ENCODE data around the gene NRXN3.

Gene NRXN3

DNA sequence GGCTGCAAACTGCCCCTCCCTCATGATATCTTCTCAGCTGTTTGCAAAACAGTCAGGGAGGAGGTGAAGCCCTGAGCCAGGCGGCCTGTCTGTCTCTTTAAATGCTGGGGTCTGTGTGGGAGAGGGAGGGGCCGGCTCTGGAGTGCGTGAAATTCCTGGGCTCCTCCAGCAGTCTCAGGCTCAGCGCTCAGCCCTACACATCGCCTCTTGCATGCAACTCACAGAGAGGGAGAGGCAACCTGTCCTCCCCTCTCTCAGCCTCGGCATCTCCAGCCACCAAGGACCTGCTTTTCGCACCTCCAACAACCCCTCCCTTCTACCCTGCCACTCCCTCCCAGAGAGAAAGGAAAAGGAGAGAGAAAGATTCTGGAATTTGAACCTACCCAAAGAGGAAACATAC, at the start of gene NRXN3:
Gene NRXN3, plus strand, starts transcription at position 171 of the 400 bp plus-strand sequence. CDS start 72,721 bp downstream, outside the sequence.
- DNase-seq: peak; percentile 90

- DNase-seq: no peak
Observed at GRCh38 chr14:78122436-78122835, 47.7 kb upstream of the NRXN3 start.

DNA sequence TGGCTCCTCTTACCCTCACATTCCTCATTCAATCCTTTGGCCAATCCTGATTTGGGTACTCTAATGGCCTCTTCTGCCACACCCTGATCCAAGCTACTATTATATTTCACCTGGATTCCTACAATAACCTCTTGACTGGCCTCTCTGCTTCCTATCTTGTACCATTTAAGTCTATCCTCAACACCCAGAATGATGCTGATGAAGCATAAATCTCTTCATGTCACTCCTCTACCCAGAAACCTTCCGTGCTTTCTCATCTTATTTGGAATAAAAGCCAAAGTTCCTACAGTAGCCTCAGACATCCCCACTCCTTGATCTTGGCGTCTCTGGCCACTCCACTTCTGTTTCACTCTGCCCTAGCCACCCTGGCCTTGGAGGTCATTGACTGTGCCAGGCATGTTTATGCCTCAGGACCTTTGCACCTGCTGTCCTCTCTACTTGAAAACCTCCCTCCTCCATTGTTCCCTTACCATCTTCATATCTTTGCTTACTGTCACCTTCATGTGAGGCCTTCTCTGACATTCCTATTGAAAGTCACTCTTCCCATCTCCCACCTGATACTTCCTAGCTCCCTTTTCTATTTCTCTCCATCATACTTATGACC, 46.4 kb upstream of the NRXN3 start:
- DNase-seq: no peak

DNA sequence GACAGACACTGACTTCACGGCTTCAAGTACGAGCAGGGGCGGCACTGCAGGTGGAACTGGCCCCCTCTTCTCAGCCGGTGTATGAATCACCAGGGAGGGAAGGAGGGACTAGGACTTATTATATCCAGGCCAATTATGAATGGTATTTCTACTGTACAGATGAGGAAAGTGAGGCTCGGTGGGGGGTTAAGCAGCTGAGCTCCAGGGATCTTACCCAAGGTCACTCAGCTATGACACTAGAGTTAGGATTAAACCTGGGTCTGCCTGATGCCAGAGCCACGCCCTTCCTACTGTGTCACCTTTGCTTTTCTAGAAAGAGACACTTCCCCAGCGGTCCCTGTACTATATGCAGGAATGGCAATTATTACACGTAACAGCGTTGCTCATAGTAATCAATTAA, 42.2 kb upstream of the NRXN3 start:
- no peak for DNase-seq

GRCh38 chr14:78129375-78129774, 40.8 kb upstream of the NRXN3 start:
- no peak for DNase-seq

GRCh38 chr14:78130356-78130755, 39.8 kb upstream of the NRXN3 start:
- DNase-seq: no peak

- no peak for DNase-seq
Observed at GRCh38 chr14:78131201-78131600, 39.0 kb upstream of the NRXN3 start.

DNA sequence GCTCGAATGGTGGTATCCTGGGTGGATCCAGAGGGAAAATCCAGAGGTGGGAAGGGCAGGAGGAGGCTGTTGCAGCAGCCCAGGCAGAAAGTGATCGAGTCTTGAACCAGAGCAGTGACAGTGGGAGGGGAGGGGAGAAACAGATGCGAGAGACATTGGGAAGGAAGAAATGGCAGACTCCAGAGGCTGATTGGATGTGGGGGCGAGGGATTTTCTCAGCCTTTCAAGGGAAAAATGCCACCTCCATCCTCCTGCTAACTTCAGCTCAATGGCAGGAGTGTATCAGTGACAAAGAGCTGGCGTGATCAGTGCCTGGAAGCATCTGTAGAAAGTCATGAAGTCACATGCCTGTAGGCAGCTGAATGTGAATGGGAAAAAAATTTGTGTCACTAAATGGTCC, 38.6 kb upstream of the NRXN3 start:
- DNase-seq: no peak

GRCh38 chr14:78135450-78135891, 34.7 kb upstream of the NRXN3 start:
- no peak for DNase-seq

GRCh38 chr14:78136695-78137094, 33.5 kb upstream of the NRXN3 start:
- no peak for DNase-seq

GRCh38 chr14:78141590-78141989, 28.6 kb upstream of the NRXN3 start:
- DNase-seq: no peak

GRCh38 chr14:78142998-78143397, 27.2 kb upstream of the NRXN3 start:
- no peak for DNase-seq

- DNase-seq: no peak
Observed at GRCh38 chr14:78143489-78144145, 26.6 kb upstream of the NRXN3 start.

DNA sequence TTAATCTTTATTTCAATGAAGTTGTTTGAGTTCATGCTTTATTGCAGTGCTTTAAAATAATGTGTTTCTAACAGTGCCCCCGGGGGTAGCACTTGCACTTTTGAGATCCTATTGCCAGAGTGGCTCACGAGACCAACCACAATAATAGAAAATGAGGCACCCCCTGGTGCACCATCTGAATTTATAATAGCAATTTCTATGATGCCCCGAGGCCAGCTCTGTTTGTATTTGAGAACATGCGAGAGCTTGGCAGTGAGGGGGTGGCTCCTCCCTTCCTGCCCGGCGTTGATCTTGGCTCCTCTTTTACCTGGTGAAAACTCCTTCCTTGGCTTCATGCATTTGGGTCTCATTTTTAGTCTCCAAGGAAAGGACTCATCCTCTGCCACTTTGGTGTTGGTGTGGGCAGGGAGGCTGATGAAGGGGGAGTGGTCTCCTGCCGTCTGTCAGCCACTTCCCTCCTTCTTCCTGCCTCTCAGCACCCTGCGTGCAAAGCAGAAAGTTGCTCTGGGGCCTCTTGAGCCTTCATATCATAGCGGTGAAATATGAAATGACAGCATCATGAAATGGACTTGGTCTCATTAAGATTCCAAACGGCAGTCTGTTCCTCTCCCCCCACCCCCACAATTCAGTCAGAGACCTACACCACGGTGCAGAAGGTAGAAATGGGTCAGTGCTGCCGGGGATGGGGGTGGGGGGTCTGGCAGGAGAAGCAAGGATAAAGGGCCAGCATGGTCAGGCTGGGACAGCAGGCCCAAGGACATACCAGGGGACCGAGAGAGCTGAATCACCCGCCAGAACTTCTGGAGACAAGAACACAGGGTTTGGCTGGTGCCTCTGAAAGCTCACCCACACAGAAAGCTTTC, 17.7 kb upstream of the NRXN3 start:
- DNase-seq: peak; percentile 98

- peak; percentile 53 for DNase-seq
Observed at GRCh38 chr14:78153064-78153341, 17.2 kb upstream of the NRXN3 start.

DNA sequence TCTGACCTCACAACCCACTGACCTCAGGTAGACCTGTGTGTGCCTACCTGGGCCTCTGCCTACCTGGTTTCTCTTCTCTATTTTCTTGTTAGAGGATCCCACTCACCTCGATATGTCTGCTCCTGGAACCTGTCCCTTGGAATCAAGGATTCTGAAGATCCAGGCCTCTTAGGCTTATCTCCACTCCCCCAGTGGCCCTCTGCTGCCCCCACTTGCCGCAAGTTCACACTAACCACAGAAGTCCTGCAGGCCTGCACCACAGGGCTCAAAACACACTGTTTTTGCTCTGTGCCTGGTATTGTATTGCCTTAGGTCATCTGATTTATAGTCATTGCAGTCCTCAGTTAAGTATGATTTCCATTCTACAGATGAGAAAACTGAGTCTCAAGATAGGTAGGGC, 15.3 kb upstream of the NRXN3 start:
- no peak for DNase-seq

DNA sequence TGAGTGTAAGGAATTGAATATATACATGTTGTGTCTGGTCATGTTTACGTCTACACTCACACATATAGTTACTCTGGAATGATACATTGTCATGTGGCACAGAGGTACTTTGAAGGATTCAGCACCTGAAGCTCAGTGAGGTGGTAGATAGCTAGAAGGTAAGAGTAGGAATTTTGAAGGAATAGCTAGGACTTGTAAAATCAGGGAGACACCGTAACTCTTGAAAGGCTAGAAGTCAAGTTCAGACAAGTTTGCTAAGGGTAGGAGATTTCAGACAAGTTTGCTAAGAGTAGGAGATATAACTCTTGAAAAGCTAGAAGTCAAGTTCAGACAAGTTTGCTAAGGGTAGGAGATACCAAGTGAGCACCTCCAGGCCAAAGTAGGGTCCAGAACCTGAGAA, 14.0 kb upstream of the NRXN3 start:
- DNase-seq: no peak

DNA sequence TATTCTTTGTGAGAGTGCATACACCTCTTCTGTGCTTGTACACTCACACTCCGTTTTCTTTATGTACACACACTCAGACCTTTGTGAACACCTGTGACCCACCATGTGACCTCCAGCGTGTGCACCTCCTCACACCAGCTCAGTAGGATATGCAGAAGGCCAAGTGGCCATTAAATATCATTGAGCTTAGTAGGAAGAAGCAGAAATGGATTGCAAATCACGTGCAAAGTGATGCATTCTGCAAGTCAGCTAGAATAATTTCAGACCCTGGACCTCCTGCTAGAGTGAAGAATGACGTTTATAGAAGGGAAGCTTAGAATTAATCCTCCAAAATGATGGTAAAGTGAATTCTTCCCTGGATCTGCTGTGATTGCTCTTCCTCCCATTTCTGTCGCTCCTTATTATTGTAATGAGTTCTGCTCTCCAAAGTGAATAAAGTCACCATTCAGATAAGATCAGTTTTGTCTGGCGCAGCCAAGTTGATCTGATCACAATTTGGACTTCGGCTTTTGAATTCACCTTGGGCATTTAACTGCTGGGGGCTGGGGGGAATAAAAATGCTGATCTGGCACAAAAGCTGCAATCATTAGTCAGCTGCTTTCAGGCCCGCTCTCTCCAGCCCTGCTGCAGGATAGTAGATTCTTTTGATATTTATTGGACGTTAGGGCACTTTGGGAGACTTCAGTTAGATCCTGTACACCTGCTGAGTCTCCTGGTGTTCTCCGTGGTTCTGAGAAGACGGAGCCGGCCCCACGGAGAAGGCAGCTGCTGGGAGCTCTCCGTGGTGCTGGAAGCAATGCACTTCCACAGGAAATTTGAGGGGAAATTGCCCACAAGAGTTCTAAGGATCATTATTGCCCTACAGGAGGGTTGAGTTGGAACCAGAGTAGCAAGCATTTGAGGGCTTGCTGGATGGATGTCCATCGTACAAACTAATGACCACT, 12.4 kb upstream of the NRXN3 start:
- DNase-seq: no peak

- DNase-seq: no peak
Observed at GRCh38 chr14:78162202-78162601, 8.0 kb upstream of the NRXN3 start.

- DNase-seq: no peak
Observed at GRCh38 chr14:78164226-78164853, 5.8 kb upstream of the NRXN3 start.

GRCh38 chr14:78172428-78172827, 2.3 kb downstream of the NRXN3 start:
- DNase-seq: no peak

GRCh38 chr14:78173346-78174035, 3.3 kb downstream of the NRXN3 start:
- peak; percentile 52 for DNase-seq
